Neural cell (in vitro differentiated cells): Measurements from ENCODE around the gene MFSD2A. TPM values are rescaled to one million over a fixed set of nuclear protein-coding genes. Genes with fewer than 3 reads are reported as not detected.

Experiments
- H2AFZ ChIP-seq: fragments of 200-600, 300-800 bp; sonication (generic), shearing (Covaris generic); 2 replicates; pipeline ENCODE4 v1.6.0; 2014; ENCODE audit warnings: low read depth, mild to moderate bottlenecking, antibody characterized with exemption, low read length, moderate library complexity
- H3F3A ChIP-seq: fragments of 200-600 bp; shearing (Covaris generic); 2 replicates; pipeline ENCODE4 v1.6.1; 2016; ENCODE audit warnings: mild to moderate bottlenecking, moderate library complexity, mixed read lengths, antibody characterized with exemption, low read length; ENCODE audit not compliant: insufficient read depth, poor library complexity, severe bottlenecking
- H3K27ac ChIP-seq: fragments of 200-600, 300-800 bp; sonication (generic), shearing (Covaris generic); 2 replicates; pipeline ENCODE4 v1.5.1; 2014; ENCODE audit warnings: mild to moderate bottlenecking, low read length, moderate library complexity
- H3K27me3 ChIP-seq: fragments of 300-800, 200-600 bp; sonication (generic), shearing (Covaris generic); 2 replicates; pipeline ENCODE4 v1.6.0; 2014; ENCODE audit warnings: mild to moderate bottlenecking, low read depth, low read length, moderate library complexity; ENCODE audit not compliant: insufficient read depth
- H3K36me3 ChIP-seq: fragments of 300-800, 200-600 bp; sonication (generic), shearing (Covaris generic); 2 replicates; pipeline ENCODE4 v1.5.1; 2014; ENCODE audit warnings: mild to moderate bottlenecking, antibody characterized with exemption, low read length, moderate library complexity; ENCODE audit not compliant: insufficient read depth
- H3K4me2 ChIP-seq: fragments of 300-800, 200-600 bp; sonication (generic), shearing (Covaris generic); 2 replicates; pipeline ENCODE4 v1.6.0; 2014; ENCODE audit warnings: mild to moderate bottlenecking, low read length
- H3K4me3 ChIP-seq: fragments of 300-800, 200-600 bp; sonication (generic), shearing (Covaris generic); 2 replicates; pipeline ENCODE4 v1.5.1; 2014; ENCODE audit warnings: mild to moderate bottlenecking, low read length, moderate library complexity
- H3K79me2 ChIP-seq: fragments of 200-600 bp; shearing (Covaris generic); replicated peaks from 2 replicates; pipeline ENCODE4 v1.6.0; 2014; ENCODE audit warnings: mild to moderate bottlenecking, low read length, moderate library complexity; ENCODE audit not compliant: insufficient read depth
- H3K9ac ChIP-seq: fragments of 300-800, 200-600 bp; sonication (generic), shearing (Covaris generic); 2 replicates; pipeline ENCODE4 v1.6.1; 2016; ENCODE audit warnings: mild to moderate bottlenecking, low read length, mixed read lengths
- H3K9me2 ChIP-seq: fragments of 200-600 bp; shearing (Covaris generic); 2 replicates; pipeline ENCODE4 v1.6.1; 2016; ENCODE audit warnings: mild to moderate bottlenecking, low read length, mixed read lengths; ENCODE audit not compliant: insufficient read depth
- H3K9me3 ChIP-seq: fragments of 200-600, 300-800 bp; sonication (generic), shearing (Covaris generic); 2 replicates; pipeline ENCODE4 v1.6.1; 2016; ENCODE audit warnings: mild to moderate bottlenecking, mixed run types, low read length, moderate library complexity, mixed read lengths
- H4K20me1 ChIP-seq: fragments of 200-600 bp; shearing (Covaris generic); 2 replicates; pipeline ENCODE4 v1.6.1; 2016; ENCODE audit warnings: mild to moderate bottlenecking, mixed run types; ENCODE audit not compliant: insufficient read depth
- CTCF ChIP-seq: fragments of 450-650 bp; IDR thresholded peaks from 2 replicates; pipeline ENCODE4 v1.5.1; 2014; ENCODE audit warnings: antibody characterized with exemption, mild to moderate bottlenecking, moderate library complexity; ENCODE audit not compliant: poor library complexity, severe bottlenecking
- EP300 ChIP-seq: fragments of 450-650 bp; conservative IDR thresholded peaks from 2 replicates; pipeline ENCODE4 v1.6.1; 2014; ENCODE audit warnings: antibody characterized with exemption, mild to moderate bottlenecking, moderate library complexity; ENCODE audit not compliant: poor library complexity, severe bottlenecking
- EZH2 ChIP-seq: fragments of 200-600, 300-800 bp; shearing (Covaris generic), sonication (generic); IDR thresholded peaks from 2 replicates; pipeline ENCODE4 v1.6.1; 2014; ENCODE audit warnings: antibody characterized with exemption, low read length, borderline replicate concordance, mild to moderate bottlenecking; ENCODE audit not compliant: insufficient read depth, poor library complexity, severe bottlenecking
- MXI1 ChIP-seq: fragments of 450-650 bp; conservative IDR thresholded peaks from 2 replicates; pipeline ENCODE4 v1.6.1; 2014; ENCODE audit warnings: antibody characterized with exemption, mild to moderate bottlenecking; ENCODE audit not compliant: poor library complexity, severe bottlenecking
- POLR2AphosphoS5 ChIP-seq: IDR thresholded peaks from 2 replicates; pipeline ENCODE4 v1.6.1; 2012
- RAD21 ChIP-seq: fragments of 450-650 bp; conservative IDR thresholded peaks from 2 replicates; pipeline ENCODE4 v1.6.1; 2014; ENCODE audit warnings: antibody characterized with exemption, mild to moderate bottlenecking, moderate library complexity
- REST ChIP-seq: IDR thresholded peaks from 2 replicates; pipeline ENCODE4 v1.6.1; 2012; ENCODE audit warnings: borderline replicate concordance
- SMC3 ChIP-seq: fragments of 450-650 bp; conservative IDR thresholded peaks from 2 replicates; pipeline ENCODE4 v1.6.1; 2014; ENCODE audit warnings: antibody characterized with exemption, mild to moderate bottlenecking, moderate library complexity; ENCODE audit not compliant: poor library complexity
- TAF1 ChIP-seq: IDR thresholded peaks from 2 replicates; pipeline ENCODE4 v1.6.1; 2012; ENCODE audit warnings: low read depth
- polyA plus RNA-seq: library from polyadenylated mRNA; depleted of rRNA; stranded (reverse); fragments of >200 nt; gene quantifications from 2 replicates; pipeline ENCODE4 v1.2.3, GENCODE V29; 2014

MFSD2A gene
- polyA plus RNA-seq, 1 donor from 2014 or later = 7.0 TPM

- Histone ChIP-seq H3K9me3 (no peaks in the 10 kb centered on the region), H2AFZ (no peak overlapping the region), H3K27ac (no peak overlapping the region), H3K79me2 (no peaks in the 10 kb centered on the region), H4K20me1 (no peaks in the 10 kb centered on the region), H3K9ac (no peak overlapping the region), H3K4me3 (no peak overlapping the region), H3K36me3 (no peaks in the 10 kb centered on the region), H3F3A (no peaks in the 10 kb centered on the region), H3K27me3 (no peaks in the 10 kb centered on the region), H3K9me2 (no peaks in the 10 kb centered on the region), H3K4me2 (no peak overlapping the region)
- TF ChIP-seq SMC3 (no peak), POLR2AphosphoS5 (no peak), EZH2 (no peak), MXI1 (no peak), REST (no peak), RAD21 (no peak), EP300 (no peak), CTCF (no peak), TAF1 (no peak)
Measured at GRCh38 chr1:39976732-39977131, 21.8 kb downstream of the MFSD2A start.

- H3K9ac ChIP-seq = no peak overlapping the region
- H3K27ac ChIP-seq = no peak overlapping the region
Measured at GRCh38 chr1:39977202-39977601, 22.3 kb downstream of the MFSD2A start.

More at GRCh38 chr1:39977202-39977601, 22.3 kb downstream of the MFSD2A start:
- Histone ChIP-seq H3K4me3 (no peak overlapping the region), H4K20me1 (no peaks in the 10 kb centered on the region), H3K36me3 (no peaks in the 10 kb centered on the region), H3K4me2 (no peak overlapping the region), H2AFZ (no peak overlapping the region), H3K79me2 (no peaks in the 10 kb centered on the region), H3K9me2 (no peaks in the 10 kb centered on the region), H3K27me3 (no peaks in the 10 kb centered on the region), H3F3A (no peaks in the 10 kb centered on the region), H3K9me3 (no peaks in the 10 kb centered on the region)
- no peak for TF ChIP-seq MXI1
- TF ChIP-seq REST = no peak
- no peak for TF ChIP-seq SMC3
- no peak for TF ChIP-seq CTCF
- no peak for TF ChIP-seq RAD21
